Amygdala (tissue), 56 donors: ENCODE results near the gene CHFR.

ENCODE experiments used
- DNase-seq, 56 donors: peaks; one replicate each; lab custom pipeline; 2025; lab: John Stamatoyannopoulos, UW

CHFR gene

DNA sequence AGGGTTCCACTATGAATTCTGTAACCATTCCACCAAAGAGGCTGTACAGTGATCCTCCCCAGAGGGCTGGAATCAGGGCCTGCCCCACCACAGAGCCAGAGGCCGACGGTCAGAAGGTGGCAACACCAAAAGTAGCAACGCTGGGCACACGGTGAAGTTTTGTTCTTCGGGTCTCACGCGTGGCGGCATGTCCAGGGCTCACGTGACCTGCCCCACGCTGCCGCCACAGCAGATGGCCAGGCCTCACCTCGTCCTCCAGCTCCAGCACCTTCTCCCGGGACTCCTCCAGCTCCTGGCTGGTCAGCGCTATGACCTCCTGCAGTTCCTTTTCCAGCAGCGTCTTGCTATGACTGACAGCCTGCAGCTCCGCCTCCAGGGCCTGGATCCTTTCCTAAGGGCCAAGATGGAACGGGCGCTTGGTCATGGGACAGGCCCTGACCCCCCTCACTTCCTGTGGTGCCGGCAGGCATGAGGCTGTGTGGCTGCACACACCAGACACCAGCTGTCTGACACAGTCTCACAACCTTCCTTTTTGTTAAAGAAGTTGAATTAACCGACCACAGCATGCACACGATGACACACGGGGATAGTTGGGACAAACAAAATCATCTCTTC is 103.4 kb downstream of the CHFR start:
- DNase-seq, result peak in 19 of 56 donors; percentile 5 to 73 (median 36)
